Caco-2 (cell line): ENCODE measurements around the gene RAB11FIP5. TPM values are rescaled to one million over a fixed set of nuclear protein-coding genes. Genes with fewer than 3 reads are reported as not detected.

Source experiments
- BruUV-seq: library from RNA; stranded (reverse); fragments of 400-500 nt; replicated peaks from 2 replicates; lab custom pipeline; 2021; lab: Mats Ljungman, UMichigan
- CTCF ChIA-PET: fragments of 300-600 bp; sonication (Branson Sonifier 250); formaldehyde crosslinking; loops from one replicate; lab custom pipeline; 2022; ENCODE audit warnings: antibody characterized with exemption; lab: Charles Lee
- POLR2A ChIA-PET: fragments of 300-600 bp; sonication (Branson Sonifier 250); formaldehyde crosslinking; loops from one replicate; lab custom pipeline; 2022; ENCODE audit warnings: antibody characterized with exemption; lab: Charles Lee
- DNase-seq, 2 experiments: peaks; one replicate each; pipeline versions ENCODE4 v3.0.0 to v3.0.0-alpha.2; 2020 to 2022
- H3K27me3 ChIP-seq: replicated peaks from 2 replicates; pipeline ENCODE4 v1.6.0; 2011; ENCODE audit warnings: low read length; ENCODE audit not compliant: control insufficient read depth, insufficient read depth
- H3K36me3 ChIP-seq: 2 replicates; pipeline ENCODE4 v1.5.1; 2011; ENCODE audit warnings: low read length; ENCODE audit not compliant: control insufficient read depth, insufficient read depth
- H3K4me1 ChIP-seq: fragments of 250-450 bp; sonication (Bioruptor Pico); 2 replicates; pipeline ENCODE4 v1.5.1; 2020; ENCODE audit warnings: mild to moderate bottlenecking
- H3K4me3 ChIP-seq: 2 replicates; pipeline ENCODE4 v1.5.1; 2011; ENCODE audit warnings: low read depth, mild to moderate bottlenecking, control low read depth, low read length
- H3K9me3 ChIP-seq: fragments of 250-450 bp; sonication (Bioruptor Pico); 2 replicates; pipeline ENCODE4 v1.5.1; 2020; ENCODE audit warnings: mild to moderate bottlenecking, moderate library complexity
- H3K27ac Mint-ChIP-seq: one replicate; pipeline ENCODE4 v1.8.0; 2022; ENCODE audit warnings: mixed read lengths; ENCODE audit not compliant: unreplicated experiment
- H3K27me3 Mint-ChIP-seq: one replicate; pipeline ENCODE4 v1.8.0; 2022; ENCODE audit warnings: mixed read lengths; ENCODE audit not compliant: insufficient read depth, unreplicated experiment
- H3K36me3 Mint-ChIP-seq: one replicate; pipeline ENCODE4 v1.8.0; 2022; ENCODE audit warnings: mild to moderate bottlenecking, mixed read lengths; ENCODE audit not compliant: insufficient read depth, unreplicated experiment
- H3K4me1 Mint-ChIP-seq: one replicate; pipeline ENCODE4 v1.8.0; 2022; ENCODE audit warnings: low read depth, mixed read lengths; ENCODE audit not compliant: unreplicated experiment
- H3K4me3 Mint-ChIP-seq: one replicate; pipeline ENCODE4 v1.8.0; 2022; ENCODE audit warnings: mild to moderate bottlenecking, moderate library complexity, mixed read lengths; ENCODE audit not compliant: unreplicated experiment
- H3K9me3 Mint-ChIP-seq: one replicate; pipeline ENCODE4 v1.8.0; 2022; ENCODE audit warnings: mixed read lengths; ENCODE audit not compliant: unreplicated experiment
- intact Hi-C: fragments of 100-400 bp; cut with micrococcal nuclease; formaldehyde crosslinking; loops from one replicate; pipeline ENCODE4 v1.10.0; 2022; ENCODE audit not compliant: unreplicated experiment
- total RNA-seq: library from RNA; stranded (reverse); gene quantifications from 2 replicates; pipeline ENCODE4 v1.2.3, GENCODE V29; 2022
- TF ChIP-seq, protein P1 (sequence below), 2 experiments: fragments of 200-600 bp in 1 of 2; IDR thresholded peaks; 1 replicate in 1 of 2; 2 replicates in 1 of 2; pipeline versions ENCODE4 v1.5.1 to v1.8.0; 2011 to 2022; ENCODE audit warnings: antibody characterized with exemption in 1 of 2, control low read depth in 1 of 2, inconsistent platforms in 1 of 2, low read depth in 1 of 2, low read length in 1 of 2, mild to moderate bottlenecking in 1 of 2, moderate library complexity in 1 of 2; ENCODE audit not compliant: insufficient read depth in 1 of 2, severe bottlenecking in 1 of 2, unreplicated experiment in 1 of 2

The RAB11FIP5 gene
- total RNA-seq, 1 experiment from 2014 or later, result 17.3 TPM

DNA sequence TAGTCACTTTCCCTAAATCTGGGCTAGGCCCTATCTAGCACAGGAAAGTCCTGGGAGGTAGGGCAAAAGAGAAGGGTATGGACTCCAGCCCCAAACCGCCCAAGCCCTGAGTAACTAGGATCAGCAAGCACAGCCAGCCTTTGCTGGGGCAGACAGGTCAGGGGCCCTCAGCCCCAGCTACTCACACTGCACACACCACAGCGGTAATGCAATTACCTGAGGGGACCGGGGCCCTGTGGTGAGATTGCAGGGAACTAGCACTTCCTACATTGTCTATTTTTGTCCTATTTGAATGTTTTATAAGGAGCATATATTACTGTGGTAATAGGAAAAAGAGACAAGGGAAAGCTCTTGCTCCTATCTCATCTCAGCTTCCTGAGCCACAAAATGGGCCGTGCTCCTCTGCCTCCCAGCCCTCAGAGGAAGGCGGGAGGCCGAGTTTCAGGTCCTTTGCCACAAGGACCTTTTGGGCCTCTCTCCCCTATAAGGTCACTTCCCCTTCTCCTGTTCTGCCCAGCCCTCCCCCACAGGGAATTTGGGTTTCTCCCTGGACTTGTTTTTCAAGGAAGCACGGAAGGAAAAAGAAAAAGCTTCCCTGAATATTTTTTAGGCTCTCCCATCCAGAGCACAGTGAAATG is 20.5 kb downstream of the RAB11FIP5 start:
- intact Hi-C loops, result no loop called here
- H3K4me3 ChIP-seq, result no peak overlapping the region
- no peak overlapping the region for H3K4me3 Mint-ChIP-seq
- DNase-seq, result no peak
- no peaks in the 10 kb centered on the region for H3K9me3 Mint-ChIP-seq
- no peaks in the 10 kb centered on the region for H3K27me3 Mint-ChIP-seq
- H3K36me3 Mint-ChIP-seq, result peaks cover 5% of the 10 kb centered on the region
- CTCF ChIA-PET, result interaction anchor here (0.5 to 1.5 kb wide), 2 partner anchors 19 to 85 kb away, joined by 3 to 4 read pairs; no protein-coding TSS in a partner anchor
- no peaks in the 10 kb centered on the region for H3K36me3 ChIP-seq
- no TSS peak for BruUV-seq
- H3K4me1 Mint-ChIP-seq, result peaks cover 13% of the 10 kb centered on the region
- peaks cover 40% of the 10 kb centered on the region for H3K4me1 ChIP-seq
- TF ChIP-seq, protein P1, sequence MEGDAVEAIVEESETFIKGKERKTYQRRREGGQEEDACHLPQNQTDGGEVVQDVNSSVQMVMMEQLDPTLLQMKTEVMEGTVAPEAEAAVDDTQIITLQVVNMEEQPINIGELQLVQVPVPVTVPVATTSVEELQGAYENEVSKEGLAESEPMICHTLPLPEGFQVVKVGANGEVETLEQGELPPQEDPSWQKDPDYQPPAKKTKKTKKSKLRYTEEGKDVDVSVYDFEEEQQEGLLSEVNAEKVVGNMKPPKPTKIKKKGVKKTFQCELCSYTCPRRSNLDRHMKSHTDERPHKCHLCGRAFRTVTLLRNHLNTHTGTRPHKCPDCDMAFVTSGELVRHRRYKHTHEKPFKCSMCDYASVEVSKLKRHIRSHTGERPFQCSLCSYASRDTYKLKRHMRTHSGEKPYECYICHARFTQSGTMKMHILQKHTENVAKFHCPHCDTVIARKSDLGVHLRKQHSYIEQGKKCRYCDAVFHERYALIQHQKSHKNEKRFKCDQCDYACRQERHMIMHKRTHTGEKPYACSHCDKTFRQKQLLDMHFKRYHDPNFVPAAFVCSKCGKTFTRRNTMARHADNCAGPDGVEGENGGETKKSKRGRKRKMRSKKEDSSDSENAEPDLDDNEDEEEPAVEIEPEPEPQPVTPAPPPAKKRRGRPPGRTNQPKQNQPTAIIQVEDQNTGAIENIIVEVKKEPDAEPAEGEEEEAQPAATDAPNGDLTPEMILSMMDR (IDR thresholded peaks at IDR 0.05; ENCODE audit: insufficient read depth in 1 of 2, low read depth in 1 of 2, low read length in 1 of 2, severe bottlenecking in 1 of 2, unreplicated experiment in 1 of 2), result no peak
- POLR2A ChIA-PET, result no interaction called here
- no peaks in the 10 kb centered on the region for H3K9me3 ChIP-seq
- no peaks in the 10 kb centered on the region for H3K27me3 ChIP-seq
- peak overlapping the region; percentile 43 for H3K27ac Mint-ChIP-seq

DNA sequence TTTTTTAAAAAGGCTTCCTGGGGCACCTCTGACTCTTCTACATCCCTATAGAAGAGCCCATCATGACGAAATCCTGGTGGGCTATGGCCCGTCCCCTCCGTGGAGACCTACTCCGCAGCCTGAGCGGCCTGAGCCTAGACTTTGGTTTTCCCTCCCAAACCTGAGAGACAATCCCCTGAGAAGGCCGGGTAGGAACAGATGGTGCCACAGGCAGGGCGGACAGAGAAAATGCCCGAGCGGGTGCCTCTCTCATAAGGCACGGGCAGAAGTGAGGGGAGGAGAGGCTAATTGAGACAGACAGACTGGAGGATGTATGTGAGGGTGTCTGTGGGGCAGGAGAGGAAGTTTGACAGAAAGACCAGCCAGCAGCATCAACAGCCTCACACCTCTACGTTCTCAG is 21.1 kb downstream of the RAB11FIP5 start:
- Mint-ChIP-seq H3K27me3 (no peaks in the 10 kb centered on the region), H3K9me3 (no peaks in the 10 kb centered on the region), H3K36me3 (peaks cover 5% of the 10 kb centered on the region), H3K4me3 (no peak overlapping the region), H3K4me1 (peaks cover 13% of the 10 kb centered on the region), H3K27ac (peak overlapping the region; percentile 43)
- no TSS peak for BruUV-seq
- ChIA-PET POLR2A (no interaction called here), CTCF (interaction anchor here (1.5 kb wide), 1 partner anchor 86 kb away, joined by 3 read pairs; no protein-coding TSS in a partner anchor)
- no peak for DNase-seq
- intact Hi-C loops, result no loop called here
- H3K4me1 ChIP-seq, result peaks cover 40% of the 10 kb centered on the region
- H3K9me3 ChIP-seq, result no peaks in the 10 kb centered on the region
- no peaks in the 10 kb centered on the region for H3K36me3 ChIP-seq
- no peak overlapping the region for H3K4me3 ChIP-seq
- TF ChIP-seq, protein P1 (IDR thresholded peaks at IDR 0.05; ENCODE audit: insufficient read depth in 1 of 2, low read depth in 1 of 2, low read length in 1 of 2, severe bottlenecking in 1 of 2, unreplicated experiment in 1 of 2), result no peak
- H3K27me3 ChIP-seq, result no peaks in the 10 kb centered on the region

DNA sequence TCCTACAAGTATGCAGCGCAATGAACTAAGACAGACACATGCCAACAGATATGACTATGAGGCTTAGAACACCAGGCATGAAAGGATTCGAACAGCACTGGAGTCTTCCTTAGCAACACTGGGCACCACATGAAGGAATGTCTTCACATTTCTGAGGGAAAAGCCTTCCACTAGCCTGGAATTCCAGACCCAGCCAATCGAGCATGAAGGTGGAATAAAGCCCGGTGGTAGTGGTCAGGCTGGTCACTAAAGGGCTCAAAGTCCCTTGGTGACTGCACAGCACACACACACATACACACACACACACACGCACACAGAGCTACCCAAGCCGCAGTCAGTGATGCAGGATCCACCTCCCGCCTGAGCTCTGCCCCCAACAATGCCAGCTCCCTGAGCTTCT is 21.6 kb downstream of the RAB11FIP5 start:
- TF ChIP-seq, protein P1 (IDR thresholded peaks at IDR 0.05; ENCODE audit: insufficient read depth in 1 of 2, low read depth in 1 of 2, low read length in 1 of 2, severe bottlenecking in 1 of 2, unreplicated experiment in 1 of 2), result no peak
- no peaks in the 10 kb centered on the region for H3K27me3 ChIP-seq
- BruUV-seq, result no TSS peak
- H3K4me1 ChIP-seq, result peaks cover 40% of the 10 kb centered on the region
- Mint-ChIP-seq H3K27me3 (no peaks in the 10 kb centered on the region), H3K9me3 (no peaks in the 10 kb centered on the region), H3K27ac (no peak overlapping the region), H3K4me1 (peaks cover 13% of the 10 kb centered on the region), H3K4me3 (no peak overlapping the region), H3K36me3 (peaks cover 5% of the 10 kb centered on the region)
- no peaks in the 10 kb centered on the region for H3K36me3 ChIP-seq
- ChIA-PET CTCF (interaction anchor here (1.5 kb wide), 1 partner anchor 86 kb away, joined by 3 read pairs; no protein-coding TSS in a partner anchor), POLR2A (no interaction called here)
- H3K4me3 ChIP-seq, result no peak overlapping the region
- H3K9me3 ChIP-seq, result no peaks in the 10 kb centered on the region
- peak in 1 of 2 experiments; percentile 36 for DNase-seq
- intact Hi-C loops, result no loop called here
